Measurements from ENCODE around the gene DDX41.
A peak's percentile ranks its signal among the peaks of the same experiment; 100 is the strongest.

DDX41 gene

GRCh38 chr5:177499842-177500241 is 16.9 kb downstream of the DDX41 start:
- no peak for DNase-seq (ENCODE audit: low read depth in 2 of 2)
- TF ChIP-seq, protein P1, sequence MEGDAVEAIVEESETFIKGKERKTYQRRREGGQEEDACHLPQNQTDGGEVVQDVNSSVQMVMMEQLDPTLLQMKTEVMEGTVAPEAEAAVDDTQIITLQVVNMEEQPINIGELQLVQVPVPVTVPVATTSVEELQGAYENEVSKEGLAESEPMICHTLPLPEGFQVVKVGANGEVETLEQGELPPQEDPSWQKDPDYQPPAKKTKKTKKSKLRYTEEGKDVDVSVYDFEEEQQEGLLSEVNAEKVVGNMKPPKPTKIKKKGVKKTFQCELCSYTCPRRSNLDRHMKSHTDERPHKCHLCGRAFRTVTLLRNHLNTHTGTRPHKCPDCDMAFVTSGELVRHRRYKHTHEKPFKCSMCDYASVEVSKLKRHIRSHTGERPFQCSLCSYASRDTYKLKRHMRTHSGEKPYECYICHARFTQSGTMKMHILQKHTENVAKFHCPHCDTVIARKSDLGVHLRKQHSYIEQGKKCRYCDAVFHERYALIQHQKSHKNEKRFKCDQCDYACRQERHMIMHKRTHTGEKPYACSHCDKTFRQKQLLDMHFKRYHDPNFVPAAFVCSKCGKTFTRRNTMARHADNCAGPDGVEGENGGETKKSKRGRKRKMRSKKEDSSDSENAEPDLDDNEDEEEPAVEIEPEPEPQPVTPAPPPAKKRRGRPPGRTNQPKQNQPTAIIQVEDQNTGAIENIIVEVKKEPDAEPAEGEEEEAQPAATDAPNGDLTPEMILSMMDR (IDR thresholded peaks at IDR 0.05; ENCODE audit: low read depth, low read length), result no peak

DNA sequence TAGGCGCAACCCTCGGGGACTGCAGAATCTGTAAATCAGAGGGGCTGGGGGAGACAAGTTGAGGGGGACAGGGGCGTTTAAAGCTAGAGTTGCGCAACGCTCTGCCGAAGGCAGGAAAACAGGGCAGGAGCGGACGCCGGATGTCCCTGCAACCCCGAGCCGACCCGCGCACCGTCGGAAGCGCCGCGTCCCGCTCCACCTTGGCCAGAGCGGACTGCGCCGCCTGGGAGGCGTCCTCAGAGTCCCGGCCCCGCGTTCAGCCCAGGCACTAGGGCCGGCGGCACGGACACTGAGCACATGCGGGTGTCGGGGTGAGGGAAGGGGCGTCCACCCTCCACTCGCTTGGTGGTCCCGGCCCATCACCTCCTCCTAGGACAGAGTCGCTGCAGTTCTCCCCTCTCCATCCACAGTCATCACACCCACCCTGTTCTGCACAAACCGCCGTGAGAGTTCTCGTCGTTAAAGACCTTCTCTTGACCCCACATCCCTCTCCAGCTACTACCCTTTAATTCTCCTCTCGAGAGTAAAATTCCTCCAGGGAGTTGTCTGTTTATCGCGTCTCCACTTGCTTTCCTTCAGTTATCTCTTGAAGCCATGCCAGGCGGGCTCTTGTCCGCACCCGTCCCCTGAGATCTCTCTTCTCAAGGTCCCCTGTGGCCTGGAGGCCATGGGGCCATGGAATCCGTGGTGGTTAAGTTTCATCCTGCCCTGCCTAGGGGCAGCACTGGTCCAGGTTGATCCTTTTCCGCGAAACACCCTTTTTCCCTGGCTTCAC is 18.6 kb downstream of the DDX41 start:
- peak in 1 of 2 donors; percentile 39 for DNase-seq (ENCODE audit: low read depth in 2 of 2)
- H3K4me3 ChIP-seq (replicated peaks in 1 of 2; ENCODE audit: low read depth in 2 of 2, low read length in 2 of 2), result peak overlapping the region; percentile 44 to 87
- TF ChIP-seq, protein P1 (IDR thresholded peaks at IDR 0.05; ENCODE audit: low read depth, low read length), result no peak

More at GRCh38 chr5:177499842-177500241, 16.9 kb downstream of the DDX41 start:
- no peak overlapping the region for H3K4me3 ChIP-seq (replicated peaks in 1 of 2; ENCODE audit: low read depth in 2 of 2, low read length in 2 of 2)

DNA sequence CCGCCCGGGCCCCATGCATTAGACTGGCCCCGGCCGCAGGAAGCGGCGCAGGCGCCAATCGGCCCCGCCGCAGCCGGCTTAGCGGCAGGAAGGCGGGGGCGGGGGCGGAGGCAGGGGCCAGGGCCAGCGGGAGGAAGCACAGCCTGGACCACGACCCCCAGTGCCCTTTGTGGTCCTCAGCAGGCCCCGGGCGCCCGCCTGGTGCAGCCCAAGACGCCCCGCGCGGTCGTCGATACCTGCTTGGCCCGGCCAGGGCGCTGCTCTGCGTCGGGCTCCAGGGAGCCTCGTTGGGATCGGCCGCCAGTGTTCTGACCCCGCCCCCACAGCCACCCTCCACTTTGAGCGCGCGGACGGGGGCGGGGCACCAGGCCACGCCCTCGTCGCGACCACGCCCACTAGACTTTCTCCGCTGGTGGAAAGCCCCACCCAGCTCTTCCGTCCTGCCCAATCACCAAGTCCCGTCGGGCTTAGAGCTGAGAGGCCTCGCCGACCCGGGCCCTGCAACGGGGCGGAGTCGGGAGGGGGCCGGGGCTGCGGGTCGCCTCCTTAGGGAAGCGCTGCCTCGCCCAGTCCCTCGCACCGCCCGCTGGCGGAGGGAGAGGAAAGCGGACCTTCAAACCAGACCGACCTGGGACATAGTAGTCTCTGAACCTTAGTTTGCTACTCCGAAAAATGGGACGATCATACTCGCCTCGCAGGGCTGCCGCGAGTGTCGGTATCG is 19.3 kb downstream of the DDX41 start, which contains the start of gene PDLIM7:
Gene PDLIM7 (minus strand): TSS at position 313 of the 721 bp plus-strand sequence. CDS start 1,092 bp downstream, outside the sequence.
- DNase-seq (ENCODE audit: low read depth in 2 of 2), result peak; percentile 98
- TF ChIP-seq, protein P1 (IDR thresholded peaks at IDR 0.05; ENCODE audit: low read depth, low read length), result no peak
- peak within 1 kb of the TSS; percentile 86 to 87 for H3K4me3 ChIP-seq (replicated peaks in 1 of 2; ENCODE audit: low read depth in 2 of 2, low read length in 2 of 2)

GRCh38 chr5:177496727-177497291 is 20.0 kb downstream of the DDX41 start:
- DNase-seq (ENCODE audit: low read depth in 2 of 2), result peak; percentile 93 to 94
- peak overlapping the region; percentile 86 to 87 for H3K4me3 ChIP-seq (replicated peaks in 1 of 2; ENCODE audit: low read depth in 2 of 2, low read length in 2 of 2)
- TF ChIP-seq, protein P1 (IDR thresholded peaks at IDR 0.05; ENCODE audit: low read depth, low read length), result no peak

GRCh38 chr5:177496070-177496726 is 20.6 kb downstream of the DDX41 start:
- DNase-seq (ENCODE audit: low read depth in 2 of 2), result peak; percentile 65 to 76
- peak overlapping the region; percentile 86 to 87 for H3K4me3 ChIP-seq (replicated peaks in 1 of 2; ENCODE audit: low read depth in 2 of 2, low read length in 2 of 2)

More at GRCh38 chr5:177496070-177496726, 20.6 kb downstream of the DDX41 start:
- TF ChIP-seq, protein P1 (IDR thresholded peaks at IDR 0.05; ENCODE audit: low read depth, low read length), result peak; percentile 42

Data from cardiac fibroblast (primary cell).